B cell (primary cell): ENCODE results near the gene TIE1.

Experiments
- EZH2 ChIP-seq: IDR thresholded peaks from 2 replicates; pipeline ENCODE4 v1.6.1; 2012; ENCODE audit warnings: borderline replicate concordance, low read depth, mild to moderate bottlenecking, moderate library complexity, low read length; ENCODE audit not compliant: insufficient read depth, poor library complexity, severe bottlenecking
- TF ChIP-seq, protein P1 (sequence below): fragments of 200-600 bp; IDR thresholded peaks from one replicate; pipeline ENCODE4 v1.8.0; 2022; ENCODE audit warnings: antibody characterized with exemption, mild to moderate bottlenecking

- TF ChIP-seq, protein P1, sequence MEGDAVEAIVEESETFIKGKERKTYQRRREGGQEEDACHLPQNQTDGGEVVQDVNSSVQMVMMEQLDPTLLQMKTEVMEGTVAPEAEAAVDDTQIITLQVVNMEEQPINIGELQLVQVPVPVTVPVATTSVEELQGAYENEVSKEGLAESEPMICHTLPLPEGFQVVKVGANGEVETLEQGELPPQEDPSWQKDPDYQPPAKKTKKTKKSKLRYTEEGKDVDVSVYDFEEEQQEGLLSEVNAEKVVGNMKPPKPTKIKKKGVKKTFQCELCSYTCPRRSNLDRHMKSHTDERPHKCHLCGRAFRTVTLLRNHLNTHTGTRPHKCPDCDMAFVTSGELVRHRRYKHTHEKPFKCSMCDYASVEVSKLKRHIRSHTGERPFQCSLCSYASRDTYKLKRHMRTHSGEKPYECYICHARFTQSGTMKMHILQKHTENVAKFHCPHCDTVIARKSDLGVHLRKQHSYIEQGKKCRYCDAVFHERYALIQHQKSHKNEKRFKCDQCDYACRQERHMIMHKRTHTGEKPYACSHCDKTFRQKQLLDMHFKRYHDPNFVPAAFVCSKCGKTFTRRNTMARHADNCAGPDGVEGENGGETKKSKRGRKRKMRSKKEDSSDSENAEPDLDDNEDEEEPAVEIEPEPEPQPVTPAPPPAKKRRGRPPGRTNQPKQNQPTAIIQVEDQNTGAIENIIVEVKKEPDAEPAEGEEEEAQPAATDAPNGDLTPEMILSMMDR = no peak
- no peak for TF ChIP-seq EZH2
Measured at GRCh38 chr1:43366179-43366578, 65.4 kb downstream of the TIE1 start.
